RCC 7860 (cell line): ENCODE measurements around the gene NXT1.
A peak's percentile ranks its signal among the peaks of the same experiment; 100 is the strongest.

Source experiments
- DNase-seq: peaks from one replicate; pipeline ENCODE4 v3.0.0-alpha.2; 2015; ENCODE audit warnings: low spot score
- FAIRE-seq: peaks from 2 replicates; lab custom pipeline; 2012; peaks lifted over from hg19 to GRCh38; lab: Jason Lieb, UNC

Gene NXT1

DNA sequence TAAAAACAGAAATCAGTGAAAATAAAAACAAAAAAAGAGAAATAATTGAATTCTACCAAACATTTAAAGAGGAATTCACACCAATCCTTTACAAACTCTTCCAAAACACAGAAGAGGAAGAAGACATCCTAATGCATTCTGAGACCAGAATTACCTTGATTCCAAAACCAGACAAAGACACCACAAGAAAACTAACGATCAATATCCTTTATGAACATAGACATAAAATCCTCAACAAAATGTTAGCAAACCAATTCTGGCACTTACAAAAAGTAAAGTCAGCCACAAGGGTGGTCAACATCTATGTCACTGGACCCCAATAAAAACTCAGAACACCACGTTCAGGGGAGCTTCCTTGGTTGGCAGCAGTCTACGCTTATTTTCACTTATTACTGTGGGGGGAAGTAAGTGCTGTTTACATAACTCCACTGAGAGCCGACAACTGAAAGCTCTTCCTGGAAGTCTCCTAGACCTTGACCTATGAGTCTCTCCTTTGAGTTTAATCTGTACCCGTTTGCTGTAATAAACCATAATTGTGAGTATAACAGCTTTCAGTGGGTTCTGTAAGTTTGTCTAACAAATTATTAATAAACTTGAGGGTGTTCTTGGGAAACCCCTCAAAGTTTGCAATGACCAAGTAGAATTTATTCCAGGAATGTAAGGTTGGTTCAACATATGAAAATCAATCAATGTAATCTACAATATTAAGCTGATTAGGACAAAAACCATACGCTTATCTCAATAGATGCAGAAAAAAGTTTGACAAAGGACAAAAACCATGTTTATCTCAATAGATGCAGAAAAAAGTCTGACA, 35.9 kb downstream of the NXT1 start:
- FAIRE-seq (no peak), DNase-seq (no peak)

DNA sequence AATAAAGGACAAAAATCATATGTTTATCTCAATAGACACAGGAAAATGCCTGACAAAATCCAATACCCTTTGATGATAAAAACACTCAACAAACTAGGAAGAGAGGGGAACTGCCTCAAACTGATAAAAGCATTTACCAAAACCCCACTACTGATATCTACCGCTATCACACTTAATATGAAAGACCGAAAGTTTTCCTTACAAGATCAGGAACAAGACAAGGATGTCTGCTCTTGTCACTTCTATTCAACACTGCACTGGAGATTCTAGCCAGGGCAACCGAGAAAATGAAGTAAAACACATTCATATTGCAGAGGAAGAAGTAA, 36.5 kb downstream of the NXT1 start:
- DNase-seq = no peak
- FAIRE-seq = no peak

DNA sequence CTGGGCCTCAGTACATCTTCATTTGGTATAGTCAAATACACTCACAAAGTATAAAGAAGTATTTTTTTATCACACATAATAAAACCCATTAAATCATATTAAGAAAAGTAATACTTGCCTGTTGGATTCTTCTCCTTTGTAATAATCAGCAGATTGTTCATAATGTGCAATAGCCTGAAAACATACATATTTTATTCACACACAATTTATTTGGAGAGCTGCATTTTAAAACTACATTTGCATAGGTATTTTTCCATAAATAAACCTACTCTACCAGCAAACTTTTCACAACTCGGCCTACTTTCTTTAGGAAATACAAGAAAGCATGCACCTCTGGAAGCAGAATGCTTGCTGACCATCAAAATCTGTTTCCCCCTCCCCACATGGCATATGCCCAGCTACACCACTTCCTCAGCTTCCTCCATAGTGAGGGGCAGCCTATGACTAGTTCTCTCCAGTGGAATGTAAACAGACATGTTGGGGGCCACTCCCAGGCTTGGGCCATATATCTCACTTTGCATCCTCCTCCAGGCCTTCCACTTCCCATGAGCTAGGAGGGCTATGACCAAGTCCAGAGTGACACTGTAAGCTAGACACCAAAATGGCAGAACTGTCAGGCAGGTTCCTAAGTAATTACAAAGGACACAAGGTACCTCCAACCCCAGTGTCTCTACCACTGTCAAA, 39.6 kb downstream of the NXT1 start:
- FAIRE-seq = no peak

GRCh38 chr20:23391707-23392310, 41.2 kb downstream of the NXT1 start:
- FAIRE-seq = no peak
- no peak for DNase-seq

More for the DNA sequence above, 39.6 kb downstream of the NXT1 start:
- no peak for DNase-seq

GRCh38 chr20:23393996-23394775, 43.6 kb downstream of the NXT1 start:
- DNase-seq = no peak
- FAIRE-seq = no peak

DNA sequence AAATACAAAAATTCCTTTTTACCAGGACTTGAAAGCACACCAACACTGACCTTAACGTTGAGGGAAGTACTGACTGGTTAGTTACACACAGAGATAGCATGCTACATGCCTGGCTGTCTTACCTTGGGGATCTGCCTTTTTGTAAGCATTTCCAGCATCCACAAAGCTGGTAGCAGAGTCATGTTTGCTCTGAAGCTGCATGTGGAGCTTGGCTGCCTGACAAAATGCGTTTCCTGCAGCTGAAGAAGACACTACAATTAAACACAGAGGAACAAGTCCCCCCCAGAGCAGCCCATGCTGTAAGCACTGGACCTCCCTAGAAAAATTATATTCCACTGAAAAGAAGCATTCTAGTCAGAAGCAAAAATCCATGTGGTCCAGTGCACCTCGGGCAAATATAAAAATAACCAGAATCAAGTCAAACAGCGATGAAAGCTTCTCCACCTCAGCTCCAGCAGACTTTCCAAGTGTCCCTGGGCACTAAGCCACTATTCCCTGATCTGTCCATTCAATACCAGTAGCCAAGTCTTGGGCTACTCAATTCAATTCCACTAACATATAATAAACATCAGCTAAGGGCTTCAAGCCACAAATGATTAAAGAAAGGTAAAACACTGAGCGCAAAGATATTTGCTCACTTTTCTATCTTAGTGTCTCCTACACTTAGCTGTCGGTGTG, 46.5 kb downstream of the NXT1 start:
- DNase-seq (no peak), FAIRE-seq (no peak)

DNA sequence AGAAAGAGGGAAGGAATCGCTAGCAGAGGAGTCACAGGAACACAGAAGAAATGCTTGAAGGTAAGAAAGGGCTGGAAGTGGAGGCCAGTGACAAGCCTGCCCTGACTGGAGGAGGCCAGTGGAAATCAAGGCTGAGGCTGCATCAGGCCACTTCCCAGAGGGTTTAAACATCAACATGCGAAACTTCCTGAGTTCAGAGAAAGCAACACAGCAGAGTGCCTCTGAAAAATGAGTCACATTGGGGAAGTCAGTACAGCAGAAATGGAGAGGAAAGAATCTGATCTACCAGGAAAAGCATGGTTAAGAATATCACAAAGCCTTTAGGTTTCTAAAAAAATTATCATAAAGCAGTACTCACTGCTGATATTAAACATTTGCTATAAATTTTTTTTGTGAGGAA, 47.4 kb downstream of the NXT1 start:
- DNase-seq (peak; percentile 38), FAIRE-seq (peak; percentile 70)

DNA sequence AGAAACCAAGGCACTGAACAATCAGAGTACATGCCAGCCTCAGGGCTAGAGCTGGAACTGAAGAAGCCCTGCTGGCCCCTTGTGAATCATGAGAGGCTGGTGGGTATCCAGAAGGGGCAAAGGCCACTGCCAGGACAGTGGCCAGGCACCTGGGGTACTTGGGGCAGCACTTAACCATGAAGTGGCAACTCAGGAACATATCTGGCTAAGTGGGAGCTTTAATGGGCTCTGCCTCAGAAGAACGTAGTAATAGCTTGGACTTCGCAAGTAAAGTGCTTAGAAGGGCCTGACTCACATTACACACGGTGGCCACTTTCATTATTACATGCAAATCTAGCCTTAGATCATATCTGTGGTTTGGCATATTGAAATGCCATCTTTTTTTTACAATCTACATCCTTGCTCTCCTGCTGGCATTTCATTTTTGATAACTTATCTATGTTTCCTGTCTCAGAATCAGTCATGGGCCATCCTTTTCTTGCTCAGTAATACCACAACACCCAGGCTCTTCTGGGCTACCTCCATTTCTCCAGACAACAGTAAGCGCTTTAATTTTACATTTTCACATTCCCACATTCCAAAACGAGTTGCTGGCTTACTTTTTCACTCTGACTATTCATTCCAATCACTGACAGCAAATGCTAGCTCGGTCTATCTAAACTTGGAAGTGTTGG, 49.1 kb downstream of the NXT1 start:
- FAIRE-seq (no peak), DNase-seq (no peak)

- FAIRE-seq = no peak
These were observed 50.5 kb downstream of the NXT1 start for GRCh38 chr20:23401051-23401450.

DNA sequence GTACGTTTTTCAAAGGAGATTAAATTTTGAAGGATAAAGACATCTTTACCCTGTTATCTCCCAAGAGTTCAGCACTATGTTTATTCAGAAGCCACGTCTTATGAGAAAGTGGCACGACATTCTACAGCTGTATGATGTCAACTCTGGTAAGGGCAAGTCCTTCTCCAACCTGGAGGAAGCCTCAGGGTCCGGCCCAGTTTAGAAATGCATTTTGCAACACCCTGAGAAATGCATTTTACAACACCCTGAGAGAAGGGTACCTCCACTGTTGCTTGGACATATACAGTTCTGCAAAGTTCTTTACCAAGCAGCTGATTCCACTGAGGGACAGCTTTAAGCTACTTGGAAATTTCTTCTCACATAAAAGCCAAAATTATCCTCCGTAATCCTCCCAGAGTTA, 53.2 kb downstream of the NXT1 start:
- FAIRE-seq (no peak), DNase-seq (no peak)

More at GRCh38 chr20:23401051-23401450, 50.5 kb downstream of the NXT1 start:
- no peak for DNase-seq

DNA sequence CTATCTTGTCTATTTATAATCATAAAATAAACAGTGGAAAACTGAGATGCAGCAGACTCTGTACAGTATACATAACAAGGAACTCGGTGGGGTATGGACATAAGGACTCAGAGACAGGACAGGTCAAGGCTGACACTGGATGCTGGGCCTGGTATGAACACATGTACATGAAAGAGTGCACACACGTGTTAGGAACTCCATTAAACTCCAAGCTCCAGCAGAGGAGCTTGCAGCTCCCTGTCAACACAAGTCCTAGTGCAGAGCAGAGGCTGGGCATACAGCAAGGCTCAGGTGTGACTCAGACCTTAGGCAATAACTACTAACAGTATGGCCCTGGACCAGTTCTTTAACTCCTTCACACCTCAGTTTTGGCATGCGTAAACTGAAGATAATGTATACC, 53.6 kb downstream of the NXT1 start:
- DNase-seq (no peak), FAIRE-seq (no peak)
